OCI-LY7 (cell line): ENCODE results near the gene OSBP2.
"Not testable (repeated sequence)": the region's sequence is repeated elsewhere in the genome, so short reads cannot be mapped to it uniquely, and the experiment has no call there.

Experiments
- EZH2phosphoT487 ChIP-seq: fragments of 200-600 bp; sonication (generic); IDR thresholded peaks from 2 replicates; pipeline ENCODE4 v1.6.1; 2018; ENCODE audit warnings: low read depth, borderline replicate concordance, mild to moderate bottlenecking, mixed run types, antibody characterized with exemption, low read length, moderate library complexity, mixed read lengths
- TF ChIP-seq, protein P1 (sequence below): fragments of 200-600 bp; sonication (generic); conservative IDR thresholded peaks from 2 replicates; pipeline ENCODE4 v1.5.1; 2014; ENCODE audit warnings: mild to moderate bottlenecking, antibody characterized with exemption, low read length, moderate library complexity, mixed read lengths

DNA sequence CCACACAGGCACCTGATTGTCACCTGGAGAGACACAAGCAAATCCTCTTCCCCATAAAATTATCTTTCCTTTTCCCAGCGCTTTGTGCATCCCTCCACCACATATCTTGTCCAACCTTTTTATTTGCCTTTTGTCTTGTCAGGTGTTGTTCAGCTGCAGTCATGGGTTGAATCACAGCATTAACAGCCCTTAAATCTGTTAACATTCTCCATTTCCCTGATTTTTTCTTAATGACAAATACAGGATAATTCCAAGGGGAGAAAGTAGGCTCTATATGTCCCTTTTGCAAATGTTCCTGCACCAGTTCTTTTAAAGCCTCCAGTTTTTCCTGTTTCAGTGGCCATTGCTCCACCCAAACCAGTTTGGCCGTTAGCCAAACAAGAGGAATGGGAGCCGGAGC lies 18.1 kb upstream of the OSBP2 start:
- TF ChIP-seq, protein P1, sequence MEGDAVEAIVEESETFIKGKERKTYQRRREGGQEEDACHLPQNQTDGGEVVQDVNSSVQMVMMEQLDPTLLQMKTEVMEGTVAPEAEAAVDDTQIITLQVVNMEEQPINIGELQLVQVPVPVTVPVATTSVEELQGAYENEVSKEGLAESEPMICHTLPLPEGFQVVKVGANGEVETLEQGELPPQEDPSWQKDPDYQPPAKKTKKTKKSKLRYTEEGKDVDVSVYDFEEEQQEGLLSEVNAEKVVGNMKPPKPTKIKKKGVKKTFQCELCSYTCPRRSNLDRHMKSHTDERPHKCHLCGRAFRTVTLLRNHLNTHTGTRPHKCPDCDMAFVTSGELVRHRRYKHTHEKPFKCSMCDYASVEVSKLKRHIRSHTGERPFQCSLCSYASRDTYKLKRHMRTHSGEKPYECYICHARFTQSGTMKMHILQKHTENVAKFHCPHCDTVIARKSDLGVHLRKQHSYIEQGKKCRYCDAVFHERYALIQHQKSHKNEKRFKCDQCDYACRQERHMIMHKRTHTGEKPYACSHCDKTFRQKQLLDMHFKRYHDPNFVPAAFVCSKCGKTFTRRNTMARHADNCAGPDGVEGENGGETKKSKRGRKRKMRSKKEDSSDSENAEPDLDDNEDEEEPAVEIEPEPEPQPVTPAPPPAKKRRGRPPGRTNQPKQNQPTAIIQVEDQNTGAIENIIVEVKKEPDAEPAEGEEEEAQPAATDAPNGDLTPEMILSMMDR: not testable (repeated sequence)
- TF ChIP-seq EZH2phosphoT487: not testable (repeated sequence)
